Caco-2 (cell line): Measurements from ENCODE around the gene TUBB4A. TPM values are rescaled to one million over a fixed set of nuclear protein-coding genes. Genes with fewer than 3 reads are reported as not detected.
"Not testable (repeated sequence)": the region's sequence is repeated elsewhere in the genome, so short reads cannot be mapped to it uniquely, and the experiment has no call there.

ENCODE experiments used
- BruUV-seq: library from RNA; stranded (reverse); fragments of 400-500 nt; replicated peaks from 2 replicates; lab custom pipeline; 2021; lab: Mats Ljungman, UMichigan
- CTCF ChIA-PET: fragments of 300-600 bp; sonication (Branson Sonifier 250); formaldehyde crosslinking; loops from one replicate; lab custom pipeline; 2022; ENCODE audit warnings: antibody characterized with exemption; lab: Charles Lee
- POLR2A ChIA-PET: fragments of 300-600 bp; sonication (Branson Sonifier 250); formaldehyde crosslinking; loops from one replicate; lab custom pipeline; 2022; ENCODE audit warnings: antibody characterized with exemption; lab: Charles Lee
- DNase-seq, 2 experiments: peaks; one replicate each; pipeline versions ENCODE4 v3.0.0 to v3.0.0-alpha.2; 2020 to 2022
- H3K27me3 ChIP-seq: replicated peaks from 2 replicates; pipeline ENCODE4 v1.6.0; 2011; ENCODE audit warnings: low read length; ENCODE audit not compliant: control insufficient read depth, insufficient read depth
- H3K36me3 ChIP-seq: 2 replicates; pipeline ENCODE4 v1.5.1; 2011; ENCODE audit warnings: low read length; ENCODE audit not compliant: control insufficient read depth, insufficient read depth
- H3K4me1 ChIP-seq: fragments of 250-450 bp; sonication (Bioruptor Pico); 2 replicates; pipeline ENCODE4 v1.5.1; 2020; ENCODE audit warnings: mild to moderate bottlenecking
- H3K4me3 ChIP-seq: 2 replicates; pipeline ENCODE4 v1.5.1; 2011; ENCODE audit warnings: low read depth, mild to moderate bottlenecking, control low read depth, low read length
- H3K9me3 ChIP-seq: fragments of 250-450 bp; sonication (Bioruptor Pico); 2 replicates; pipeline ENCODE4 v1.5.1; 2020; ENCODE audit warnings: mild to moderate bottlenecking, moderate library complexity
- H3K27ac Mint-ChIP-seq: one replicate; pipeline ENCODE4 v1.8.0; 2022; ENCODE audit warnings: mixed read lengths; ENCODE audit not compliant: unreplicated experiment
- H3K27me3 Mint-ChIP-seq: one replicate; pipeline ENCODE4 v1.8.0; 2022; ENCODE audit warnings: mixed read lengths; ENCODE audit not compliant: insufficient read depth, unreplicated experiment
- H3K36me3 Mint-ChIP-seq: one replicate; pipeline ENCODE4 v1.8.0; 2022; ENCODE audit warnings: mild to moderate bottlenecking, mixed read lengths; ENCODE audit not compliant: insufficient read depth, unreplicated experiment
- H3K4me1 Mint-ChIP-seq: one replicate; pipeline ENCODE4 v1.8.0; 2022; ENCODE audit warnings: low read depth, mixed read lengths; ENCODE audit not compliant: unreplicated experiment
- H3K4me3 Mint-ChIP-seq: one replicate; pipeline ENCODE4 v1.8.0; 2022; ENCODE audit warnings: mild to moderate bottlenecking, moderate library complexity, mixed read lengths; ENCODE audit not compliant: unreplicated experiment
- H3K9me3 Mint-ChIP-seq: one replicate; pipeline ENCODE4 v1.8.0; 2022; ENCODE audit warnings: mixed read lengths; ENCODE audit not compliant: unreplicated experiment
- CTCF ChIP-seq, 2 experiments: fragments of 200-600 bp in 1 of 2; IDR thresholded peaks; 1 replicate in 1 of 2; 2 replicates in 1 of 2; pipeline versions ENCODE4 v1.5.1 to v1.8.0; 2011 to 2022; ENCODE audit warnings: antibody characterized with exemption in 1 of 2, control low read depth in 1 of 2, inconsistent platforms in 1 of 2, low read depth in 1 of 2, low read length in 1 of 2, mild to moderate bottlenecking in 1 of 2, moderate library complexity in 1 of 2; ENCODE audit not compliant: insufficient read depth in 1 of 2, severe bottlenecking in 1 of 2, unreplicated experiment in 1 of 2
- intact Hi-C: fragments of 100-400 bp; cut with micrococcal nuclease; formaldehyde crosslinking; loops from one replicate; pipeline ENCODE4 v1.10.0; 2022; ENCODE audit not compliant: unreplicated experiment
- total RNA-seq: library from RNA; stranded (reverse); gene quantifications from 2 replicates; pipeline ENCODE4 v1.2.3, GENCODE V29; 2022

Gene TUBB4A
- total RNA-seq, 1 experiment from 2014 or later = 6.0 TPM

DNA sequence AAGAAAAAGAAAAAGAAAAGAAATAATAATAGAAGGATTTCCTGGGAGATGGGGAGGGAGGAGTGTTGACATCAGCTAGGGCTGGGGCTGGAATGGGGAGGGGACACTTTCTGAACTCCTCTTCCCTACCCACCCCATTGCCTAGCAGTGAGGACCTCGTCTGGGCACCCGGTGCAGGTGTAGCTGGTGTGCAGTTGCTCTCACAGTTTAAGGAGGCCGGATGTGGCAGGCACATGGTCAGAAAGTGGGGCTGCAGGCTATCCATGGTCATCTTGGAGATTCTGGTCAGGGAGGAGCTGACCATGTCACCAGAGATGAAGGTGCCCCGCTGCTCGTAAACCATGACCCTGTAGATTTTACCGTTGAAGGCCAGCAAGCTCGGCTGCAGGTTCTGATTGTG lies 8.5 kb upstream of the TUBB4A start:
- Histone ChIP-seq H3K9me3 (no peaks in the 10 kb centered on the region), H3K4me3 (no peak overlapping the region), H3K4me1 (peaks cover 38% of the 10 kb centered on the region), H3K27me3 (no peaks in the 10 kb centered on the region), H3K36me3 (no peaks in the 10 kb centered on the region)
- Mint-ChIP-seq H3K4me3 (no peak overlapping the region), H3K9me3 (no peaks in the 10 kb centered on the region), H3K27me3 (no peaks in the 10 kb centered on the region), H3K36me3 (peaks cover 10% of the 10 kb centered on the region), H3K27ac (peak overlapping the region; percentile 88), H3K4me1 (peaks cover 19% of the 10 kb centered on the region)
- CTCF ChIA-PET = no interaction called here
- BruUV-seq = no TSS peak
- POLR2A ChIA-PET = no interaction called here
- intact Hi-C loops = no loop called here
- no peak for DNase-seq
- no peak for TF ChIP-seq CTCF (IDR thresholded peaks at IDR 0.05; ENCODE audit: insufficient read depth in 1 of 2, low read depth in 1 of 2, low read length in 1 of 2, severe bottlenecking in 1 of 2, unreplicated experiment in 1 of 2)

GRCh38 chr19:6509118-6509971 lies 7.2 kb upstream of the TUBB4A start:
- peaks cover 13% of the 10 kb centered on the region for H3K4me1 Mint-ChIP-seq
- H3K27me3 ChIP-seq = no peaks in the 10 kb centered on the region
- CTCF ChIA-PET = no interaction called here
- H3K27ac Mint-ChIP-seq = no peak overlapping the region
- H3K36me3 ChIP-seq = no peaks in the 10 kb centered on the region
- BruUV-seq = no TSS peak
- H3K9me3 Mint-ChIP-seq = no peaks in the 10 kb centered on the region
- no peak for DNase-seq
- intact Hi-C loops = no loop called here
- no peak for TF ChIP-seq CTCF (IDR thresholded peaks at IDR 0.05; ENCODE audit: insufficient read depth in 1 of 2, low read depth in 1 of 2, low read length in 1 of 2, severe bottlenecking in 1 of 2, unreplicated experiment in 1 of 2)
- peaks cover 9% of the 10 kb centered on the region for H3K36me3 Mint-ChIP-seq
- H3K27me3 Mint-ChIP-seq = no peaks in the 10 kb centered on the region
- POLR2A ChIA-PET = no interaction called here
- H3K4me1 ChIP-seq = peaks cover 44% of the 10 kb centered on the region
- no peak overlapping the region for H3K4me3 ChIP-seq
- no peaks in the 10 kb centered on the region for H3K9me3 ChIP-seq
- H3K4me3 Mint-ChIP-seq = no peak overlapping the region

GRCh38 chr19:6508028-6508771 lies 6.1 kb upstream of the TUBB4A start:
- H3K4me1 ChIP-seq = peaks cover 36% of the 10 kb centered on the region
- H3K36me3 ChIP-seq, H3K4me3 ChIP-seq, DNase-seq, POLR2A ChIA-PET, BruUV-seq, H3K9me3 ChIP-seq, H3K27ac Mint-ChIP-seq, intact Hi-C loops, H3K27me3 Mint-ChIP-seq, H3K4me1 Mint-ChIP-seq, H3K9me3 Mint-ChIP-seq, H3K4me3 Mint-ChIP-seq, H3K36me3 Mint-ChIP-seq, H3K27me3 ChIP-seq: not testable (repeated sequence)
- CTCF ChIA-PET = interaction anchor here (1.2 kb wide), 1 partner anchor 8 kb away, joined by 4 read pairs; no protein-coding TSS in a partner anchor
